HFFc6 (cell line): ENCODE results near the gene FAM174B. TPM values are rescaled to one million over a fixed set of nuclear protein-coding genes. Genes with fewer than 3 reads are reported as not detected.

Source experiments
- DNase-seq: peaks from one replicate; pipeline ENCODE4 v3.0.0-alpha.2; 2018
- H3K27ac Mint-ChIP-seq: 2 replicates; pipeline ENCODE4 v1.8.0; 2020; ENCODE audit warnings: mild to moderate bottlenecking, mixed read lengths
- H3K27me3 Mint-ChIP-seq: 2 replicates; pipeline ENCODE4 v1.8.0; 2021; ENCODE audit warnings: mild to moderate bottlenecking, moderate library complexity, mixed read lengths; ENCODE audit not compliant: insufficient read depth
- H3K36me3 Mint-ChIP-seq: 2 replicates; pipeline ENCODE4 v1.8.0; 2021; ENCODE audit warnings: low read depth, mixed read lengths
- H3K4me1 Mint-ChIP-seq: 2 replicates; pipeline ENCODE4 v1.8.0; 2020; ENCODE audit warnings: low read depth, mixed read lengths
- H3K4me3 Mint-ChIP-seq: 2 replicates; pipeline ENCODE4 v1.8.0; 2020; ENCODE audit warnings: mild to moderate bottlenecking, moderate library complexity, mixed read lengths
- H3K9me3 Mint-ChIP-seq: 2 replicates; pipeline ENCODE4 v1.8.0; 2020; ENCODE audit warnings: mild to moderate bottlenecking, mixed read lengths
- CTCF ChIP-seq: fragments of 200-600 bp; sonication (generic); IDR thresholded peaks from 2 replicates; pipeline ENCODE4 v1.5.0; 2021; ENCODE audit warnings: antibody characterized with exemption, mild to moderate bottlenecking
- total RNA-seq, 6 experiments: library from RNA; stranded (reverse); fragmentation: NEBNext Ultra II Directional; extraction: Animal tissue kit (Norgen Biotek cat#: 25700); gene quantifications; 2 replicates in 1 of 6; 3 replicates in 5 of 6; pipeline ENCODE4 v1.2.3, GENCODE V29; 2021

The FAM174B gene
- total RNA-seq, 6 experiments from 2014 or later: 1.2 to 7.0 (median 2.3) TPM

- H3K36me3 Mint-ChIP-seq: no peaks in the 10 kb centered on the region; the same call in 1 of the 2 replicates
- H3K27ac Mint-ChIP-seq: peak overlapping the region; percentile 65
- no peak overlapping the region; the same call in 1 of the 2 replicates for H3K4me3 Mint-ChIP-seq
- H3K9me3 Mint-ChIP-seq: peaks cover 19% of the 10 kb centered on the region
- peak; percentile 34 for DNase-seq
- no peaks in the 10 kb centered on the region; the same call in 1 of the 2 replicates for H3K27me3 Mint-ChIP-seq
- peaks cover 37% of the 10 kb centered on the region for H3K4me1 Mint-ChIP-seq
- TF ChIP-seq CTCF: no peak
These were observed 11.4 kb downstream of the FAM174B start for GRCh38 chr15:92643849-92644815.

GRCh38 chr15:92638709-92639365 lies 16.7 kb downstream of the FAM174B start:
- no peak overlapping the region for H3K4me3 Mint-ChIP-seq
- H3K9me3 Mint-ChIP-seq: peaks cover 38% of the 10 kb centered on the region
- no peak for DNase-seq
- no peaks in the 10 kb centered on the region; the same call in 1 of the 2 replicates for H3K36me3 Mint-ChIP-seq
- H3K4me1 Mint-ChIP-seq: peaks cover 6% of the 10 kb centered on the region
- H3K27ac Mint-ChIP-seq: no peak overlapping the region
- H3K27me3 Mint-ChIP-seq: no peaks in the 10 kb centered on the region; the same call in none of the 2 replicates
- TF ChIP-seq CTCF: no peak

- no peaks in the 10 kb centered on the region; the same call in 1 of the 2 replicates for H3K27me3 Mint-ChIP-seq
- H3K4me1 Mint-ChIP-seq: peaks cover 6% of the 10 kb centered on the region; the same call in 1 of the 2 replicates
- no peak for TF ChIP-seq CTCF
- no peak overlapping the region for H3K4me3 Mint-ChIP-seq
- H3K27ac Mint-ChIP-seq: no peak overlapping the region
- peaks cover 38% of the 10 kb centered on the region for H3K9me3 Mint-ChIP-seq
- no peak for DNase-seq
- H3K36me3 Mint-ChIP-seq: no peaks in the 10 kb centered on the region; the same call in 1 of the 2 replicates
These were observed 17.3 kb downstream of the FAM174B start for GRCh38 chr15:92638291-92638708.

- no peaks in the 10 kb centered on the region; the same call in 1 of the 2 replicates for H3K27me3 Mint-ChIP-seq
- no peak for TF ChIP-seq CTCF
- H3K36me3 Mint-ChIP-seq: no peaks in the 10 kb centered on the region; the same call in 1 of the 2 replicates
- DNase-seq: no peak
- H3K4me1 Mint-ChIP-seq: peaks cover 6% of the 10 kb centered on the region; the same call in 1 of the 2 replicates
- H3K4me3 Mint-ChIP-seq: no peak overlapping the region
- H3K9me3 Mint-ChIP-seq: peaks cover 38% of the 10 kb centered on the region
- no peak overlapping the region; the same call in 1 of the 2 replicates for H3K27ac Mint-ChIP-seq
These were observed 17.9 kb downstream of the FAM174B start for GRCh38 chr15:92637626-92638025.

- TF ChIP-seq CTCF: no peak
- no peak overlapping the region; the same call in 1 of the 2 replicates for H3K27ac Mint-ChIP-seq
These were observed 18.6 kb downstream of the FAM174B start for GRCh38 chr15:92636908-92637481.

More at GRCh38 chr15:92636908-92637481, 18.6 kb downstream of the FAM174B start:
- no peak for DNase-seq
- H3K4me1 Mint-ChIP-seq: peaks cover 6% of the 10 kb centered on the region; the same call in 1 of the 2 replicates
- no peaks in the 10 kb centered on the region; the same call in 1 of the 2 replicates for H3K36me3 Mint-ChIP-seq
- no peak overlapping the region for H3K4me3 Mint-ChIP-seq
- H3K27me3 Mint-ChIP-seq: no peaks in the 10 kb centered on the region; the same call in 1 of the 2 replicates
- H3K9me3 Mint-ChIP-seq: peaks cover 38% of the 10 kb centered on the region
